HepG2 (cell line): ENCODE measurements around the gene ATP11A. TPM values are rescaled to one million over a fixed set of nuclear protein-coding genes. Genes with fewer than 3 reads are reported as not detected.

Experiments
- CERS6 ChIP-seq: sonication (generic); formaldehyde crosslinking; IDR thresholded peaks from 2 replicates; pipeline ENCODE4 v1.5.0; 2020; ENCODE audit warnings: missing genetic modification reagents
- ERF ChIP-seq: IDR thresholded peaks from 2 replicates; pipeline ENCODE4 v1.6.1; 2018; ENCODE audit warnings: missing biosample characterization, missing genetic modification reagents
- FOXO4 ChIP-seq: sonication (generic); formaldehyde crosslinking; conservative IDR thresholded peaks from 2 replicates; pipeline ENCODE4 v1.8.1; 2023; ENCODE audit warnings: missing genetic modification reagents
- HOXA5 ChIP-seq: sonication (generic); formaldehyde crosslinking; IDR thresholded peaks from 2 replicates; pipeline ENCODE4 v1.4.0; 2020; ENCODE audit warnings: missing genetic modification reagents
- KLF12 ChIP-seq: sonication (generic); formaldehyde crosslinking; IDR thresholded peaks from 2 replicates; pipeline ENCODE4 v1.4.0; 2020; ENCODE audit warnings: missing genetic modification reagents, borderline replicate concordance
- KMT2B ChIP-seq: IDR thresholded peaks from 2 replicates; pipeline ENCODE4 v1.6.1; 2016; ENCODE audit warnings: missing genetic modification reagents, missing compliant biosample characterization
- MED1 ChIP-seq: sonication (generic); formaldehyde crosslinking; IDR thresholded peaks from 2 replicates; pipeline ENCODE4 v1.4.0; 2020; ENCODE audit warnings: missing genetic modification reagents
- MNT ChIP-seq: fragments of 450-650 bp; IDR thresholded peaks from 2 replicates; pipeline ENCODE4 v1.6.1; 2016
- POLR2AphosphoS5 ChIP-seq: IDR thresholded peaks from 2 replicates; pipeline ENCODE4 v1.6.1; 2012; ENCODE audit warnings: low read depth, low read length
- SIN3A ChIP-seq: IDR thresholded peaks from 2 replicates; pipeline ENCODE4 v1.6.1; 2011; ENCODE audit warnings: low read depth, mild to moderate bottlenecking, control low read depth, low read length, borderline replicate concordance
- SNAI1 ChIP-seq: sonication (generic); formaldehyde crosslinking; IDR thresholded peaks from 2 replicates; pipeline ENCODE4 v1.5.0; 2020; ENCODE audit warnings: mild to moderate bottlenecking, missing genetic modification reagents, borderline replicate concordance
- TARDBP ChIP-seq: sonication (generic); formaldehyde crosslinking; IDR thresholded peaks from 2 replicates; pipeline ENCODE4 v1.8.0; 2022; ENCODE audit warnings: mild to moderate bottlenecking, missing genetic modification reagents
- TRAFD1 ChIP-seq: sonication (generic); formaldehyde crosslinking; IDR thresholded peaks from 2 replicates; pipeline ENCODE4 v1.5.1; 2020; ENCODE audit warnings: missing genetic modification reagents, mild to moderate bottlenecking, borderline replicate concordance
- ZNF101 ChIP-seq: sonication (generic); formaldehyde crosslinking; IDR thresholded peaks from 2 replicates; pipeline ENCODE4 v1.4.0; 2020; ENCODE audit warnings: mild to moderate bottlenecking, low read depth, missing genetic modification reagents, borderline replicate concordance
- ZNF17 ChIP-seq: sonication (generic); formaldehyde crosslinking; IDR thresholded peaks from 2 replicates; pipeline ENCODE4 v1.5.0; 2020; ENCODE audit warnings: mild to moderate bottlenecking, missing genetic modification reagents
- ZNF18 ChIP-seq: sonication (generic); formaldehyde crosslinking; IDR thresholded peaks from 2 replicates; pipeline ENCODE4 v1.8.0; 2022; ENCODE audit warnings: mild to moderate bottlenecking, missing genetic modification reagents; ENCODE audit not compliant: insufficient replicate concordance
- ZNF235 ChIP-seq: sonication (generic); formaldehyde crosslinking; IDR thresholded peaks from 2 replicates; pipeline ENCODE4 v1.8.1; 2023; ENCODE audit warnings: mild to moderate bottlenecking, missing genetic modification reagents, borderline replicate concordance
- ZNF510 ChIP-seq: sonication (generic); formaldehyde crosslinking; IDR thresholded peaks from 2 replicates; pipeline ENCODE4 v1.4.0; 2020; ENCODE audit warnings: low read depth, mild to moderate bottlenecking, missing genetic modification reagents
- ZNF557 ChIP-seq: sonication (generic); formaldehyde crosslinking; IDR thresholded peaks from 2 replicates; pipeline ENCODE4 v1.4.0; 2020; ENCODE audit warnings: missing genetic modification reagents
- ZNF605 ChIP-seq: sonication (generic); formaldehyde crosslinking; IDR thresholded peaks from 2 replicates; pipeline ENCODE4 v1.8.0; 2022; ENCODE audit warnings: mild to moderate bottlenecking, missing genetic modification reagents
- ZNF720 ChIP-seq: sonication (generic); formaldehyde crosslinking; IDR thresholded peaks from 2 replicates; pipeline ENCODE4 v1.4.0; 2020; ENCODE audit warnings: missing genetic modification reagents
- polyA plus RNA-seq, 8 experiments: library from polyadenylated mRNA; depleted of rRNA in 3 of 8; stranded (reverse) in 7 of 8; unstranded in 1 of 8; fragments of >200 nt; fragmentation: Illumina TruSeq in 4 of 8; extraction: Trizol in 4 of 8; gene quantifications; 2 replicates each; pipeline versions ENCODE4 v1.2.1 to v1.2.3, GENCODE V29; 2011 to 2016; ENCODE audit warnings: low read depth in 4 of 8, missing spikeins in 1 of 8, mixed read lengths in 1 of 8; ENCODE audit not compliant: insufficient read depth in 1 of 8
- total RNA-seq, 5 experiments: library from RNA; depleted of rRNA; stranded (reverse); fragments of >200 nt; fragmentation: Illumina TruSeq; extraction: Trizol; gene quantifications; 2 replicates each; pipeline ENCODE4 v1.2.3, GENCODE V29; 2016; ENCODE audit warnings: low read depth in 1 of 5

The ATP11A gene
- total and polyA plus RNA-seq, 2 of the 13 experiments (the other 11 are each of a cell fraction or from before 2014, with no cell fraction given) = 18.4 to 20.1 TPM

GRCh38 chr13:112894673-112895481 is 205.0 kb downstream of the ATP11A start (continued):
- TF ChIP-seq ERF (CRISPR knock-in tag) = peak; percentile 20; the same call in 1 of the 2 replicates
- peak; percentile 79; the same call in 1 of the 2 replicates for TF ChIP-seq ZNF605
- TF ChIP-seq MNT = no peak
- TF ChIP-seq ZNF101 = no peak
- no peak for TF ChIP-seq FOXO4 (CRISPR knock-in tag)
- no peak for TF ChIP-seq ZNF17 (CRISPR knock-in tag)
- TF ChIP-seq HOXA5 (CRISPR knock-in tag) = peak; percentile 56; the same call in 1 of the 2 replicates
- TF ChIP-seq POLR2AphosphoS5 = peak; percentile 66
- no peak; the same call in 1 of the 2 replicates for TF ChIP-seq TARDBP (CRISPR knock-in tag)
- no peak for TF ChIP-seq SNAI1 (CRISPR knock-in tag)
- no peak for TF ChIP-seq TRAFD1 (CRISPR knock-in tag)
- TF ChIP-seq ZNF510 (CRISPR knock-in tag) = no peak
- peak; percentile 37 for TF ChIP-seq ZNF18
- no peak for TF ChIP-seq SIN3A
- TF ChIP-seq CERS6 = no peak
- TF ChIP-seq ZNF235 (CRISPR knock-in tag) = 0 out of 2 replicates have a peak, but pooled peaks have one; percentile 38
- 0 out of 2 replicates have a peak, but pooled peaks have one; percentile 10 for TF ChIP-seq KMT2B (CRISPR knock-in tag)
- TF ChIP-seq ZNF720 (CRISPR knock-in tag) = no peak
- peak; percentile 75; the same call in 1 of the 2 replicates for TF ChIP-seq ZNF557 (CRISPR knock-in tag)
- TF ChIP-seq MED1 (CRISPR knock-in tag) = peak; percentile 46
- peak; percentile 58; the same call in 1 of the 2 replicates for TF ChIP-seq KLF12
